OCI-LY7 (cell line): ENCODE results near the gene STAT2.
"Not testable (repeated sequence)": the region's sequence is repeated elsewhere in the genome, so short reads cannot be mapped to it uniquely, and the experiment has no call there.

Experiments used
- CTCF ChIP-seq: fragments of 200-600 bp; sonication (generic); conservative IDR thresholded peaks from 2 replicates; pipeline ENCODE4 v1.5.1; 2014; ENCODE audit warnings: mild to moderate bottlenecking, antibody characterized with exemption, low read length, moderate library complexity, mixed read lengths
- EZH2phosphoT487 ChIP-seq: fragments of 200-600 bp; sonication (generic); IDR thresholded peaks from 2 replicates; pipeline ENCODE4 v1.6.1; 2018; ENCODE audit warnings: low read depth, borderline replicate concordance, mild to moderate bottlenecking, mixed run types, antibody characterized with exemption, low read length, moderate library complexity, mixed read lengths

GRCh38 chr12:56401125-56401524, 41.2 kb upstream of the STAT2 start:
- TF ChIP-seq CTCF, EZH2phosphoT487: not testable (repeated sequence)
